ENCODE results near the gene MSLN.
A peak's percentile ranks its signal among the peaks of the same experiment; 100 is the strongest.

The MSLN gene

DNA sequence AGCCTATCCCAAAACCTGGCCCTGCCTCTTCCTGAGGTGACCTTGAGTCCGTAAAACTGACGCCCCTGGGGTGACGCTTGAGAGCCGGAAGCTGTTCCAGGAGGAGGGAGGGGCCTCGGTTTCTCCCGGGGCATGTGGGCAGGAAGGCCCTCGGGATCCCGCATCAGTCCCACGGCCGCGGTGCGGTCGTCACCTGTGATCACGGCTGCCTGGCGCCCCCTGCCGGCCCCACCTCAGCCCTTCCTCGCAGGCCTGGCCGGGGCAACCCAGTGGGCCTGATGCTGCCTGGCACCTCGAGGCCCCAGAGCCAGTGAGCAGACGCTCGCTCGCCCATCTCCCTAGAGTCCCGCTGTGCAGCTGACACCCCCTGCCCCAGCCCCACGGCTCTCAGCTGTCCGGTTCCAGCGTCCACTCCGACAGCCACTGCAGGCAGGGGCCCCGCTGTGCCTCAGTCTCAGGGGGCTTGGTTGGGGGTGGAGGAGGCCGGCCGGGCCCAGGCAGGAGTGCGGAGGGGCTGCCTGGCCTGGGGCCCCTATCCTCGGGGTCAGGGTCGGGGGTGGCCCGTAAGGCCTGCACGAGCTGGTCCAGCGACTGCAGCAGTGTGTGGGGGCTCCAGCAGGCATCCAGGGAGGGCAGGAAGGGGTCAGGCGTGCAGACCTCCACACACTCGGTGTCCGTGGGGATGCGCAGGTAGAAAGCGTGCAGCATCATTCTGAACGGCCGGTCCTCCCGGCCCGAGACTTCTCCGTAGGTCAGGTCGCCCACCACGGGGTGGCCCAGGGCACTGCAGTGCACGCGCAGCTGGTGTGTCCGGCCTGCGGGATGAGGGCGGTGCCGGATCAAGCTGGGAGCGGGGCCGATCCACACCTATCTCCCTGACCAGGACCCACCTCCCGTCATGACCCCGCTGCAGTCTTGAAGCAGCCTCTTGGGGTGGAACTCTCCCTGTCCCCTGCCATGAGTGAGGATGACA, 25.3 kb downstream of the MSLN start:
- H3K27me3 ChIP-seq (ENCODE audit: insufficient read depth, low read length) = no peaks in the 10 kb centered on the region
- no peaks in the 10 kb centered on the region for H3K4me1 ChIP-seq (ENCODE audit: insufficient read depth, low read length)
- H3K4me3 ChIP-seq (ENCODE audit: low read length) = no peak overlapping the region
- no peak overlapping the region for H3K27ac ChIP-seq (ENCODE audit: low read length)
- H3K9ac ChIP-seq (ENCODE audit: low read depth, low read length) = no peak overlapping the region; the same call in 1 of the 2 replicates
- no peaks in the 10 kb centered on the region for H3K9me3 ChIP-seq (ENCODE audit: insufficient read depth, low read depth, low read length)
- H3K36me3 ChIP-seq (ENCODE audit: insufficient read depth, low read depth, low read length) = peaks cover 20% of the 10 kb centered on the region

GRCh38 chr16:787321-787966, 26.9 kb downstream of the MSLN start:
- Histone ChIP-seq H3K4me1 (ENCODE audit: insufficient read depth, low read length) (no peaks in the 10 kb centered on the region), H3K4me3 (ENCODE audit: low read length) (peak overlapping the region; percentile 82), H3K9me3 (ENCODE audit: insufficient read depth, low read depth, low read length) (no peaks in the 10 kb centered on the region), H3K27ac (ENCODE audit: low read length) (no peak overlapping the region), H3K9ac (ENCODE audit: low read depth, low read length) (peak overlapping the region; percentile 76), H3K27me3 (ENCODE audit: insufficient read depth, low read length) (no peaks in the 10 kb centered on the region), H3K36me3 (ENCODE audit: insufficient read depth, low read depth, low read length) (peaks cover 32% of the 10 kb centered on the region)

DNA sequence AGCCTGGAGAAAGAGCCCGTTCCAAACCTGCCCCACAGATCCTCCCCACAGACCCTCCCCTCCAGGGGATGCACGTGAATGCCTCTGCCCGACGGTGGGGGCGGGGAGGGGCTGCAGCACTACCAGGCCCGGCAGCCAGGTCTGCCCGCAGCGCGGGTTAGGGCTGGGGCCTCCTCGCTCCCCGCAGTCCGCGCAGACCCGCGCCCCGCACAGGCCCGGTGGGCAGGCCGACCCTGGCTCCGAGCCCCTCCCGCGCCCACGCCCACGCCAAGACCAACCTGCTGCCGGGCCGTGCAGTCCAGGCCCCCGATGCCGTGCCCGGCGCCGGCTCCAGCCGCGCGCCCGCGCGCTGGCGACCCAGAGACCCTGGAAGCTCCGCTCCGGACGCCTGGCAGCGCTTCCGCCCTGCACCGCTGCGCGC, 27.5 kb downstream of the MSLN start, which contains the start of gene RPUSD1:
Gene RPUSD1 (minus strand): TSS at position 404 of the 421 bp plus-strand sequence. CDS start 644 bp downstream, outside the sequence.
- Histone ChIP-seq H3K9ac (ENCODE audit: low read depth, low read length) (peak within 1 kb of the TSS; percentile 88), H3K4me3 (ENCODE audit: low read length) (peak within 1 kb of the TSS; percentile 87), H3K4me1 (ENCODE audit: insufficient read depth, low read length) (no peaks in the 10 kb centered on the region), H3K27ac (ENCODE audit: low read length) (no peak within 1 kb of the TSS), H3K27me3 (ENCODE audit: insufficient read depth, low read length) (no peaks in the 10 kb centered on the region), H3K36me3 (ENCODE audit: insufficient read depth, low read depth, low read length) (peaks cover 32% of the 10 kb centered on the region), H3K9me3 (ENCODE audit: insufficient read depth, low read depth, low read length) (no peaks in the 10 kb centered on the region)

DNA sequence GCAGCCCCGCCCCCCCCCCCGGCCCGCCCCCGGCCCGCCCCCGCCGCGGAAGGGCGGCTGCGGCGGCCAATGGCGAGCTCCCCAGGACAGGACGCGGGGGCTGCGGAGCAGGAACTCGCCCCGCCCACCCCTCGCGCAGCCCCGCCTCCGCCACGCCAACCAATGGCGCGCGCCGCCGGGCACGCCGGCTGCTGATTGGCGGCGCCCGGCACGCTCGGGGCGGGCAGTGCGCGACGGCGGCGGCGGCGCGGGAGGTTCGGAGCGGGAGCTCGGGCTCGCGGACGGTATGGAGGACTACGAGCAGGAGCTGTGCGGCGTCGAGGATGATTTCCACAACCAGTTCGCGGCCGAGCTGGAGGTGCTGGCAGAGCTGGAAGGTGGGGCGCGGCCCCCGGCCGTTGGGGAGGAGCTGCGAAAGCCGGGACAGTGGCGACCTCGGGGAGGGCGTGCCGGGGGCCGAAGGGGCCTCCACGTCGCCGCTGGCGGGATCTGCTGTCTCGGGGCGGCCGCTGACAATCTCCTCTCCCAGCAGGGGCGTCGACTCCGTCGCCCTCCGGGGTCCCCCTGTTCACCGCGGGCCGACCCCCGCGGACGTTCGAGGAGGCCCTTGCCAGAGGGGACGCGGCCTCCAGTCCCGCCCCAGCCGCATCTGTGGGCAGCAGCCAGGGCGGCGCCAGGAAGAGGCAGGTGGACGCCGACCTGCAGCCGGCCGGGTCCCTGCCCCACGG, 28.0 kb downstream of the MSLN start, which contains the start of gene CHTF18:
Gene CHTF18 (plus strand): TSS at position 222 of the 728 bp plus-strand sequence. CDS start 65 bp downstream, at position 287.
- peaks cover 37% of the 10 kb centered on the region for H3K36me3 ChIP-seq (ENCODE audit: insufficient read depth, low read depth, low read length)
- H3K4me1 ChIP-seq (ENCODE audit: insufficient read depth, low read length) = no peaks in the 10 kb centered on the region
- H3K4me3 ChIP-seq (ENCODE audit: low read length) = peak within 1 kb of the TSS; percentile 87
- H3K27ac ChIP-seq (ENCODE audit: low read length) = no peak within 1 kb of the TSS
- H3K27me3 ChIP-seq (ENCODE audit: insufficient read depth, low read length) = no peaks in the 10 kb centered on the region
- H3K9ac ChIP-seq (ENCODE audit: low read depth, low read length) = peak within 1 kb of the TSS; percentile 88
- no peaks in the 10 kb centered on the region for H3K9me3 ChIP-seq (ENCODE audit: insufficient read depth, low read depth, low read length)

GRCh38 chr16:789191-789850, 28.8 kb downstream of the MSLN start:
- Histone ChIP-seq H3K27me3 (ENCODE audit: insufficient read depth, low read length) (no peaks in the 10 kb centered on the region), H3K4me3 (ENCODE audit: low read length) (peak overlapping the region; percentile 87), H3K27ac (ENCODE audit: low read length) (no peak overlapping the region), H3K9ac (ENCODE audit: low read depth, low read length) (peak overlapping the region; percentile 88; the same call in 1 of the 2 replicates), H3K4me1 (ENCODE audit: insufficient read depth, low read length) (no peaks in the 10 kb centered on the region), H3K36me3 (ENCODE audit: insufficient read depth, low read depth, low read length) (peaks cover 40% of the 10 kb centered on the region), H3K9me3 (ENCODE audit: insufficient read depth, low read depth, low read length) (no peaks in the 10 kb centered on the region)

- Histone ChIP-seq H3K27me3 (ENCODE audit: insufficient read depth, low read length) (no peaks in the 10 kb centered on the region), H3K4me1 (ENCODE audit: insufficient read depth, low read length) (no peaks in the 10 kb centered on the region), H3K36me3 (ENCODE audit: insufficient read depth, low read depth, low read length) (peaks cover 40% of the 10 kb centered on the region), H3K9ac (ENCODE audit: low read depth, low read length) (no peak overlapping the region), H3K9me3 (ENCODE audit: insufficient read depth, low read depth, low read length) (no peaks in the 10 kb centered on the region), H3K4me3 (ENCODE audit: low read length) (no peak overlapping the region), H3K27ac (ENCODE audit: low read length) (no peak overlapping the region)
Observed at GRCh38 chr16:790086-790485, 29.6 kb downstream of the MSLN start.

- no peak overlapping the region for H3K4me3 ChIP-seq (ENCODE audit: low read length)
- no peak overlapping the region for H3K9ac ChIP-seq (ENCODE audit: low read depth, low read length)
- H3K4me1 ChIP-seq (ENCODE audit: insufficient read depth, low read length) = no peaks in the 10 kb centered on the region
- no peak overlapping the region for H3K27ac ChIP-seq (ENCODE audit: low read length)
- H3K9me3 ChIP-seq (ENCODE audit: insufficient read depth, low read depth, low read length) = no peaks in the 10 kb centered on the region
- H3K27me3 ChIP-seq (ENCODE audit: insufficient read depth, low read length) = no peaks in the 10 kb centered on the region
- H3K36me3 ChIP-seq (ENCODE audit: insufficient read depth, low read depth, low read length) = peaks cover 39% of the 10 kb centered on the region
Observed at GRCh38 chr16:791131-791530, 30.6 kb downstream of the MSLN start.

DNA sequence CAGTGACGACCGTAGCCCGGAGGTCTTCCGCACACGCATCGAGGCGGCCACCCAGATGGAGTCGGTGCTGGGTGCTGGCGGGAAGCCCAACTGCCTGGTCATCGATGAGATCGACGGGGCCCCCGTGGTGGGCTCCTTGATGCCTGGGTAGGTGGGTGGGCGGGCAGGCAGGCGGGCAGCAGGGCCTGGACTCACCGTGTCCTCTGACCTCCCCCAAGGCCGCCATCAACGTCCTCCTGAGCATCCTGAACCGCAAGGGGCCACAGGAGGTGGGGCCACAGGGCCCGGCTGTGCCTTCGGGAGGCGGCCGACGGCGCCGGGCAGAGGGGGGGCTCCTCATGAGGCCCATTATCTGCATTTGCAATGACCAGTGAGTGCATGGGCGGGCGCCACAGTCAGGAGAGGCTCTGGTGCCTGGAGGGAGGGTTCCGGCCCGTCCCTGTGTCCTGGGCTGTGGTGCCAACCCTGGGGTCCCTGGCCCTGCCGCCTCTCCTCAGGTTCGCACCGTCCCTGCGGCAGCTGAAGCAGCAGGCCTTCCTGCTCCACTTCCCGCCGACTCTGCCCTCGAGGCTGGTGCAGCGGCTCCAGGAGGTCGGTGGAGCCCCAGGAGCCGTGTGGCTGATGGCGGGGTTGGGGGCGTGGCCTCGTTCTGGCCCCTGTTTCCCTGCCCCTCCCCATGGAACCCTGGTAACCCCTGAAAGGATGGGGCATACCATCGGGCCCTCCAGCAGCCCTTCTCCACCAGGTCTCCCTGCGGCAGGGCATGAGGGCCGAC, 31.9 kb downstream of the MSLN start:
- no peak overlapping the region for H3K9ac ChIP-seq (ENCODE audit: low read depth, low read length)
- peaks cover 40% of the 10 kb centered on the region for H3K36me3 ChIP-seq (ENCODE audit: insufficient read depth, low read depth, low read length)
- no peaks in the 10 kb centered on the region for H3K4me1 ChIP-seq (ENCODE audit: insufficient read depth, low read length)
- H3K27ac ChIP-seq (ENCODE audit: low read length) = no peak overlapping the region
- H3K9me3 ChIP-seq (ENCODE audit: insufficient read depth, low read depth, low read length) = no peaks in the 10 kb centered on the region
- no peak overlapping the region for H3K4me3 ChIP-seq (ENCODE audit: low read length)
- H3K27me3 ChIP-seq (ENCODE audit: insufficient read depth, low read length) = no peaks in the 10 kb centered on the region

- no peak overlapping the region for H3K9ac ChIP-seq (ENCODE audit: low read depth, low read length)
- no peaks in the 10 kb centered on the region for H3K4me1 ChIP-seq (ENCODE audit: insufficient read depth, low read length)
- peaks cover 40% of the 10 kb centered on the region for H3K36me3 ChIP-seq (ENCODE audit: insufficient read depth, low read depth, low read length)
- H3K4me3 ChIP-seq (ENCODE audit: low read length) = no peak overlapping the region
- no peaks in the 10 kb centered on the region for H3K27me3 ChIP-seq (ENCODE audit: insufficient read depth, low read length)
- H3K9me3 ChIP-seq (ENCODE audit: insufficient read depth, low read depth, low read length) = no peaks in the 10 kb centered on the region
- H3K27ac ChIP-seq (ENCODE audit: low read length) = no peak overlapping the region
Observed at GRCh38 chr16:793414-793813, 32.9 kb downstream of the MSLN start.

GRCh38 chr16:794091-794822, 33.7 kb downstream of the MSLN start:
- Histone ChIP-seq H3K27ac (ENCODE audit: low read length) (no peak overlapping the region), H3K4me1 (ENCODE audit: insufficient read depth, low read length) (no peaks in the 10 kb centered on the region), H3K9me3 (ENCODE audit: insufficient read depth, low read depth, low read length) (no peaks in the 10 kb centered on the region), H3K4me3 (ENCODE audit: low read length) (no peak overlapping the region), H3K9ac (ENCODE audit: low read depth, low read length) (no peak overlapping the region), H3K36me3 (ENCODE audit: insufficient read depth, low read depth, low read length) (peaks cover 40% of the 10 kb centered on the region), H3K27me3 (ENCODE audit: insufficient read depth, low read length) (peaks cover 5% of the 10 kb centered on the region; the same call in 1 of the 2 replicates)
